ENCODE results near the gene CBX2.

The CBX2 gene

DNA sequence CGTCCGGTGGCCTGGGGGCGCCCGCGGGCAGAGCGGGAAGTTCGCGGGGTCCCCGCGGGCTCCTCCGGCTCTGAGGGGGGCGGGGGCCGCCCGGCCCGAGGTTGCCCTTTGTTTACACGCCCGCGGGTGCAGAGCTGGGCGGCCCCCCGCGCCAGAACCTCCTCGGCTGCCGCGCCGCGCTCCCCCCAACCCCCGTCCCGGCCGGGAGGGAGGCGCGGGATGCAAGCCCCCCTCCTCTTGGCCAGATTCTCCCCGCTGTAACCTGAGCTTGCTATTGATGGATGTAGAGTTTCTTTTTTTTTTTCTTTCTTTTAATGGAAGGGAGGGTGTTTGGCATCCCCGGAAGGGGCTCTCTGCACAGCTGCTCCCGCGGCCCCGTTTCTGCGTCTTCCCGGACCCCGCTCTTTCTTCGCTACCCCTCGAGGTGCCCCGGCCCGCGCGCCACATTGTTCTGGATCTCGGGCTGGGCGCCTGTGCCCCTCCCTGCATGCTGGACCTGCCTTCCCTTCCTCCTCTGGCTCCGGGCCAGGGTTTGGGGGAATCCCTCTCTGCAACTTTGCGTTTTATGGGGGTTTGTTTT, 646 bp downstream of the CBX2 start:
- Histone ChIP-seq H3K4me1 (peaks cover 7% of the 10 kb centered on the region), H3K27me3 (no peaks in the 10 kb centered on the region), H3K36me3 (peaks cover 32% of the 10 kb centered on the region), H3K4me3 (ENCODE audit: low read depth, low read length) (peak overlapping the region; percentile 76), H3K9me3 (no peaks in the 10 kb centered on the region)
- peak; percentile 65 for DNase-seq
- TF ChIP-seq, protein P1, sequence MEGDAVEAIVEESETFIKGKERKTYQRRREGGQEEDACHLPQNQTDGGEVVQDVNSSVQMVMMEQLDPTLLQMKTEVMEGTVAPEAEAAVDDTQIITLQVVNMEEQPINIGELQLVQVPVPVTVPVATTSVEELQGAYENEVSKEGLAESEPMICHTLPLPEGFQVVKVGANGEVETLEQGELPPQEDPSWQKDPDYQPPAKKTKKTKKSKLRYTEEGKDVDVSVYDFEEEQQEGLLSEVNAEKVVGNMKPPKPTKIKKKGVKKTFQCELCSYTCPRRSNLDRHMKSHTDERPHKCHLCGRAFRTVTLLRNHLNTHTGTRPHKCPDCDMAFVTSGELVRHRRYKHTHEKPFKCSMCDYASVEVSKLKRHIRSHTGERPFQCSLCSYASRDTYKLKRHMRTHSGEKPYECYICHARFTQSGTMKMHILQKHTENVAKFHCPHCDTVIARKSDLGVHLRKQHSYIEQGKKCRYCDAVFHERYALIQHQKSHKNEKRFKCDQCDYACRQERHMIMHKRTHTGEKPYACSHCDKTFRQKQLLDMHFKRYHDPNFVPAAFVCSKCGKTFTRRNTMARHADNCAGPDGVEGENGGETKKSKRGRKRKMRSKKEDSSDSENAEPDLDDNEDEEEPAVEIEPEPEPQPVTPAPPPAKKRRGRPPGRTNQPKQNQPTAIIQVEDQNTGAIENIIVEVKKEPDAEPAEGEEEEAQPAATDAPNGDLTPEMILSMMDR (IDR thresholded peaks at IDR 0.05; ENCODE audit: low read depth, low read length) = no peak

DNA sequence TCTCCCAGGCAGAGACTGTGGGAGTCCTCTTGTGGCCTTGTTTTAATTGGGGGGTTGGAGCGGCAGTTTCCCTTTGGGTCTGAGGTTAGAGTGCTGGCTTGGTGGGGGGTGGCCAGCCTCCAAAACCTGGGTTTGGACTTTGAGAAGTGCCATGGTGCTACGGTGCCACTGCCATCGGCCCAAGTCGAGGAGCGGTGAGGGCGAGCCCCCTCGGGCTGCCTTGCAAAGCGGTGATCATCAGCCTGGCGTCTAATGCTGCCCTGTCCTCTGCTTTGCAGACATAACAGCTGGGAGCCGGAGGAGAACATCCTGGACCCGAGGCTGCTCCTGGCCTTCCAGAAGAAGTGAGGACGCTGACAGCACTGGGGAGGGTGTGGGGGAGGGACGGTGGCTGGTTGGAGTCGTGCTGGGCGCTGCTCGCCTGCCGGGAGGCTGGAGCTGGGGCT, 1.2 kb downstream of the CBX2 start:
- Histone ChIP-seq H3K4me3 (ENCODE audit: low read depth, low read length) (peak overlapping the region; percentile 76), H3K27me3 (no peaks in the 10 kb centered on the region), H3K9me3 (no peaks in the 10 kb centered on the region), H3K36me3 (peaks cover 36% of the 10 kb centered on the region), H3K4me1 (peaks cover 7% of the 10 kb centered on the region)
- TF ChIP-seq, protein P1 (IDR thresholded peaks at IDR 0.05; ENCODE audit: low read depth, low read length) = no peak
- DNase-seq = no peak

DNA sequence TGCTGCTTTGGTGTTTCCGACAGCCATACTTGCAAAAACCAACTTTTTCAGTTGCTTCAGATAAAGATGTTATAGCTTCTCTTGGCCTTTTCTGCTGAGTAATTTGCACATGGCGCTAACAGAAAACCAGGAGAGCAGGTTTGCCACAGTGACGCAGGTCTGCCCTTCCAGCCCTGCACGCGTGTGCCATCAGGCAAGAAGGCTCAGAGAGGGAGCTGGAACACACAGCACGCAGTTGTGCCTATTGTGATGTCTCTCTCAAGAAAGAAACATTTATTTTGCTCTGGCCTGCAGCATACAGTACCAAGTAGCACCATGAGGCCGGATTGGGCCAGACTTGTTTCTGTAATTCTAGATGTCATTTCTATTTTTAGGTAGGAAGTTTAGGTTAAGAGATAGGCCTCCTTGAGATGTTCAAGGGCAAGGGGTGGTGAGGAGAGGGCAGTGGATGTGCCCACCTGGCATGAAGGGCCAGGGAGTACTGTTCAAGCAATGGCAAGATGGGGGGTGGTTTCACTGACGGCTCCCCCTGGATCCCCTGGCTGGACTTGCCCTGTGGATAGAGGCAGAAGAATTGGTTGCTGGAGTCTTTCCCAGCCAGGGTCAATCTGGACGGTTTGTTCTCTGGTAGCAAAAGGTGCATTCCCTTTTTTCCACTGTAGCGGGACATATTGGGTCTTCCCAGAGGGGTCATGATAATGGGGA, 1.9 kb downstream of the CBX2 start:
- H3K9me3 ChIP-seq = no peaks in the 10 kb centered on the region
- H3K4me3 ChIP-seq (ENCODE audit: low read depth, low read length) = peak overlapping the region; percentile 76; the same call in 1 of the 2 replicates
- H3K27me3 ChIP-seq = no peaks in the 10 kb centered on the region
- peaks cover 7% of the 10 kb centered on the region for H3K4me1 ChIP-seq
- TF ChIP-seq, protein P1 (IDR thresholded peaks at IDR 0.05; ENCODE audit: low read depth, low read length) = no peak
- H3K36me3 ChIP-seq = peaks cover 43% of the 10 kb centered on the region
- no peak for DNase-seq

DNA sequence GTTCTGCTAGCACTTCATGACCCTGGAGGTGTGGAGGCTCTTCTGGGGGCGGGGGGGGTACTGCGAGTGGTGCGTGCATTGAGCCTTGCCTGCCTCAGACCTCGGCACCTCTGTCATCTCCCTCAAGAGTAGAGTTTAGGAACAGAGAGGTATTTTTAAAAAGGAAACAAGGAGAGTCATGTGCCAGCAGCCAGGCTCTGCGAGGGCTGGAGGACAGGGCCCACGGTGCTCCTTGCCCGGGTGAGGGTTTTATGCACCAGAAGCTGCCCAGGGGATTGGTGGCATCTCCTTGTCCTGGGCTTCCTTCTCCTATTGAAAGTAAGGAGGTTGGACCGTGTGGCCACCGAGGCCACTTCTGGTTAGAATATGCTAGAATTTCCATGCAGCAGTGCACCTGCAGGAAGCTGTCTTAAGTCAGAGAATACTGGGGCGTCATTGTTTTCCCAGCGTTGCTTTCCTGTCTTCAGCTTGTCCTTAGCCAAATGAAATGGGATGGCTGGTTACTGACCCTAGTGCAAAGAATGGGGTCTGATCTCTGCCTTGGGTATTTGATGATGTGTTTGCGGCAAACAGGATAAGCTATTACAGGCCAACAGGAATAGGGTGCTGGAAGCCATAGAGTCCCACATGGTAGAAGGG, 3.2 kb downstream of the CBX2 start:
- Histone ChIP-seq H3K36me3 (peaks cover 47% of the 10 kb centered on the region), H3K4me1 (peaks cover 7% of the 10 kb centered on the region), H3K4me3 (ENCODE audit: low read depth, low read length) (no peak overlapping the region), H3K9me3 (no peaks in the 10 kb centered on the region), H3K27me3 (no peaks in the 10 kb centered on the region)
- TF ChIP-seq, protein P1 (IDR thresholded peaks at IDR 0.05; ENCODE audit: low read depth, low read length) = no peak
- DNase-seq = no peak

DNA sequence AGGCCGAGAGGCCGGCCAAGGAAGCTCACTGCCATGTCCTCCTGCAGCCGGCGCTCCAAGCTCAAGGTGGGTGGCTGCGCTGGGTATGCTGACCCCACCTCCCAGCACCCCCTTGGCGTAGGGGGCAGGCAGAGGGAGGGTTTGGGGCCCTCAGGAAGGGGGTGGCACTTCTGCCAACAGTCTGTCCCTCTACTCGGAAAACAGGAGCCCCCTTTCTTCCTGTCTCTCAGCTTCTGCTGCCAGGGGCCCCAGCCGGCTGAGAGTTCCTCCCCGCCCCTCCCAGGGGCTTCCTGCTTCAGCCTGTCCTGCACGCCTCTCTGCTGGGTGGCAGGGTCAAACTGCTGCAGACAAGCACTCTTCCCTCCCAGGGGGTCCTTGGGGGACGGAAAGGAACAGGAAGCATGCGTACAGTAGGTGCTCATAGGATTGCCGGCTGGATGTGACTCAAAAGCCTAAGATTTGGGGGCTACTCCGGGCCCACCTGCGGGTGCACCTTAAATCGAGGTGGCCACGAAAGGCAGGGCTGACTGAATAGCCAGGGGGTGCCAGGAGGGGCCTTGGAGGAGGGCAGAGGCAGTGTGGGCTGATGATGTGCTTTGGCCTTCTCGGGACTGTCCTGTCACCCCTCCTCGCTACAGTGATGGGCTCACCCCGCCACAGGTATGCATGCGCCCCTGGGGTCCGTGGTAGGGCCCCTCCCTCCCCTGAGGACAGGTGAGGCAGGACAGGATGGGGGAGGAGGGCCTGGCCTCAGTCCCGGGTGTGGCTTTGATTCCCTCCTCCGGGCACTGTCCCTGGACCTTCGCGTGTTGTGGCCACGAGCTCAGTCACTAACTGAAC, 4.0 kb downstream of the CBX2 start:
- no peak for DNase-seq

More for the DNA sequence above, 4.0 kb downstream of the CBX2 start:
- Histone ChIP-seq H3K27me3 (no peaks in the 10 kb centered on the region), H3K4me1 (peaks cover 5% of the 10 kb centered on the region), H3K9me3 (no peaks in the 10 kb centered on the region), H3K4me3 (ENCODE audit: low read depth, low read length) (no peak overlapping the region), H3K36me3 (peaks cover 47% of the 10 kb centered on the region)
- TF ChIP-seq, protein P1 (IDR thresholded peaks at IDR 0.05; ENCODE audit: low read depth, low read length) = no peak
